IMR-90 (cell line): ENCODE measurements around the gene STX16. TPM values are rescaled to one million over a fixed set of nuclear protein-coding genes. Genes with fewer than 3 reads are reported as not detected.

ENCODE experiments used
- ATAC-seq: fragments of 200-7000 bp; cut with Tn5 transposase; 2 replicates; pipeline ENCODE4 v1.9.1; 2020; ENCODE audit warnings: low read depth, mild to moderate bottlenecking, moderate library complexity
- BruUV-seq: library from RNA; stranded (reverse); fragments of 400-500 nt; replicated peaks from 2 replicates; lab custom pipeline; 2021; lab: Mats Ljungman, UMichigan
- CTCF ChIA-PET: fragments of 300-600 bp; formaldehyde crosslinking; extraction: SDS; loops from one replicate; lab custom pipeline; 2021; ENCODE audit warnings: antibody characterized with exemption; lab: Yijun Ruan, JAX
- POLR2A ChIA-PET: fragments of 300-600 bp; sonication (Branson Sonifier 250); formaldehyde crosslinking; loops from one replicate; lab custom pipeline; 2022; ENCODE audit warnings: antibody characterized with exemption; ENCODE audit not compliant: unreplicated experiment; lab: Charles Lee
- DNase-seq: peaks from one replicate; pipeline ENCODE4 v3.0.0; 2013
- H2AFZ ChIP-seq: replicated peaks from 2 replicates; pipeline ENCODE3; 2013; ENCODE audit warnings: low read length, mild to moderate bottlenecking; ENCODE audit not compliant: poor library complexity
- H2AK5ac ChIP-seq: 2 replicates; pipeline ENCODE4 v1.6.1; 2013; ENCODE audit warnings: low read depth, low read length, inconsistent platforms
- H2AK9ac ChIP-seq: replicated peaks from 2 replicates; pipeline ENCODE3; 2013; ENCODE audit warnings: mild to moderate bottlenecking, low read depth, low read length, moderate library complexity; ENCODE audit not compliant: poor library complexity
- H2BK120ac ChIP-seq: 2 replicates; pipeline ENCODE4 v1.6.1; 2013; ENCODE audit warnings: low read depth, low read length, inconsistent platforms
- H2BK15ac ChIP-seq: 3 replicates; pipeline ENCODE4 v1.6.1; 2013; ENCODE audit warnings: low read depth, low read length, inconsistent platforms
- H2BK20ac ChIP-seq: 2 replicates; pipeline ENCODE4 v1.6.1; 2013; ENCODE audit warnings: low read depth, mild to moderate bottlenecking, inconsistent platforms, low read length, moderate library complexity
- H2BK5ac ChIP-seq: 2 replicates; pipeline ENCODE4 v1.6.1; 2013; ENCODE audit warnings: mild to moderate bottlenecking, low read depth, low read length, inconsistent platforms; ENCODE audit not compliant: poor library complexity, severe bottlenecking
- H3K14ac ChIP-seq: replicated peaks from 2 replicates; pipeline ENCODE4 v1.6.1; 2013; ENCODE audit warnings: low read depth, low read length, inconsistent platforms
- H3K18ac ChIP-seq: 2 replicates; pipeline ENCODE4 v1.6.1; 2013; ENCODE audit warnings: low read depth, low read length, control low read depth
- H3K23ac ChIP-seq: 2 replicates; pipeline ENCODE4 v1.6.1; 2013; ENCODE audit warnings: low read depth, low read length, inconsistent platforms
- H3K27ac ChIP-seq: 2 replicates; pipeline ENCODE4 v1.5.1; 2013; ENCODE audit warnings: mild to moderate bottlenecking, control low read depth, low read length; ENCODE audit not compliant: insufficient read depth
- H3K27me3 ChIP-seq: 2 replicates; pipeline ENCODE4 v1.6.1; 2013; ENCODE audit warnings: low read length; ENCODE audit not compliant: control insufficient read depth, insufficient read depth
- H3K36me3 ChIP-seq: 2 replicates; pipeline ENCODE4 v1.6.1; 2013; ENCODE audit warnings: low read length, mixed read lengths; ENCODE audit not compliant: control insufficient read depth, insufficient read depth
- H3K4ac ChIP-seq: 2 replicates; pipeline ENCODE4 v1.6.1; 2013; ENCODE audit warnings: low read depth, low read length, inconsistent platforms
- H3K4me1 ChIP-seq: 2 replicates; pipeline ENCODE4 v1.6.1; 2013; ENCODE audit warnings: low read length, mixed read lengths; ENCODE audit not compliant: control insufficient read depth, insufficient read depth
- H3K4me2 ChIP-seq: 2 replicates; pipeline ENCODE4 v1.6.1; 2013; ENCODE audit warnings: low read depth, mild to moderate bottlenecking, control low read depth, low read length, moderate library complexity
- H3K4me3 ChIP-seq: 2 replicates; pipeline ENCODE4 v1.5.1; 2013; ENCODE audit warnings: low read depth, mild to moderate bottlenecking, control low read depth, low read length, moderate library complexity; ENCODE audit not compliant: insufficient read depth
- H3K56ac ChIP-seq: 2 replicates; pipeline ENCODE4 v1.6.1; 2013; ENCODE audit warnings: low read length, inconsistent platforms; ENCODE audit not compliant: insufficient read depth; ENCODE audit errors: extremely low read depth
- H3K79me1 ChIP-seq, 2 experiments: 2 replicates each; pipeline ENCODE4 v1.6.1; 2013; ENCODE audit warnings: low read length in 2 of 2, inconsistent platforms in 1 of 2, low read depth in 1 of 2
- H3K9ac ChIP-seq: 2 replicates; pipeline ENCODE4 v1.6.1; 2013; ENCODE audit warnings: low read depth, low read length, control low read depth
- H3K9me1 ChIP-seq: 2 replicates; pipeline ENCODE4 v1.6.1; 2013; ENCODE audit warnings: low read length, inconsistent platforms; ENCODE audit not compliant: insufficient read depth
- H3K9me3 ChIP-seq: 2 replicates; pipeline ENCODE4 v1.6.1; 2013; ENCODE audit warnings: low read length; ENCODE audit not compliant: control insufficient read depth, insufficient read depth
- H4K20me1 ChIP-seq: 2 replicates; pipeline ENCODE4 v1.6.1; 2013; ENCODE audit warnings: low read length, inconsistent platforms; ENCODE audit not compliant: insufficient read depth
- H4K5ac ChIP-seq: 2 replicates; pipeline ENCODE4 v1.6.1; 2013; ENCODE audit warnings: mild to moderate bottlenecking, low read depth, low read length, control low read depth
- H4K8ac ChIP-seq, 2 experiments: 2 replicates each; pipeline ENCODE4 v1.6.1; 2013; ENCODE audit warnings: low read depth in 2 of 2, low read length in 2 of 2, control low read depth in 1 of 2, inconsistent platforms in 1 of 2
- H4K91ac ChIP-seq: 2 replicates; pipeline ENCODE4 v1.6.1; 2013; ENCODE audit warnings: low read depth, low read length, inconsistent platforms; ENCODE audit not compliant: insufficient read depth
- BHLHE40 ChIP-seq: fragments of 150-350 bp; IDR thresholded peaks from 2 replicates; pipeline ENCODE4 v1.6.1; 2016; ENCODE audit warnings: mild to moderate bottlenecking, low read depth, low read length
- CEBPB ChIP-seq: IDR thresholded peaks from 2 replicates; pipeline ENCODE4 v1.6.1; 2012; ENCODE audit warnings: low read depth, low read length, improper control_type of control experiment
- CHD1 ChIP-seq: IDR thresholded peaks from 2 replicates; pipeline ENCODE4 v1.6.1; 2012; ENCODE audit warnings: low read depth, low read length, improper control_type of control experiment
- CTCF ChIP-seq: conservative IDR thresholded peaks from 2 replicates; pipeline ENCODE4 v1.5.1; 2012; ENCODE audit warnings: mild to moderate bottlenecking, low read depth, low read length, improper control_type of control experiment
- FOS ChIP-seq: fragments of 150-350 bp; IDR thresholded peaks from 2 replicates; pipeline ENCODE4 v1.6.1; 2016; ENCODE audit warnings: low read depth, low read length
- MAFK ChIP-seq: IDR thresholded peaks from 2 replicates; pipeline ENCODE4 v1.6.1; 2012; ENCODE audit warnings: low read depth, low read length, improper control_type of control experiment
- MAZ ChIP-seq: IDR thresholded peaks from 2 replicates; pipeline ENCODE4 v1.6.1; 2012; ENCODE audit warnings: low read depth, mild to moderate bottlenecking, low read length, improper control_type of control experiment, moderate library complexity, borderline replicate concordance
- MXI1 ChIP-seq: IDR thresholded peaks from 2 replicates; pipeline ENCODE4 v1.6.1; 2012; ENCODE audit warnings: low read depth, mild to moderate bottlenecking, low read length, moderate library complexity, borderline replicate concordance
- NFE2L2 ChIP-seq: fragments of 150-350 bp; IDR thresholded peaks from 2 replicates; pipeline ENCODE4 v1.6.1; 2016; ENCODE audit warnings: low read depth, mild to moderate bottlenecking, low read length
- POLR2A ChIP-seq: IDR thresholded peaks from 2 replicates; pipeline ENCODE4 v1.6.1; 2012; ENCODE audit warnings: mild to moderate bottlenecking, low read depth, low read length
- RAD21 ChIP-seq: IDR thresholded peaks from 2 replicates; pipeline ENCODE4 v1.6.1; 2012; ENCODE audit warnings: low read length, improper control_type of control experiment
- RCOR1 ChIP-seq: IDR thresholded peaks from 2 replicates; pipeline ENCODE4 v1.6.1; 2012; ENCODE audit warnings: mild to moderate bottlenecking, low read length, improper control_type of control experiment; ENCODE audit not compliant: insufficient replicate concordance
- RFX5 ChIP-seq: IDR thresholded peaks from 2 replicates; pipeline ENCODE4 v1.8.0; 2012; ENCODE audit warnings: low read depth, mild to moderate bottlenecking, low read length, moderate library complexity
- SMC3 ChIP-seq: fragments of 150-350 bp; IDR thresholded peaks from 2 replicates; pipeline ENCODE4 v1.6.1; 2016; ENCODE audit warnings: low read depth, mild to moderate bottlenecking, antibody characterized with exemption, low read length, moderate library complexity
- USF2 ChIP-seq: fragments of 150-350 bp; IDR thresholded peaks from 2 replicates; pipeline ENCODE4 v1.6.1; 2017; ENCODE audit warnings: mild to moderate bottlenecking, antibody characterized with exemption, low read length, low read depth
- WGBS, 2 experiments: methylation state at CpG; one replicate each; pipeline versions ENCODE4 v1.1.5 to v1.1.7; 2013; ENCODE audit warnings: missing lambda C conversion rate in 2 of 2; ENCODE audit not compliant: insufficient read length in 1 of 2; ENCODE audit errors: extremely low coverage in 2 of 2; 5-methylcytosine and 5-hydroxymethylcytosine counted together
- dilution Hi-C: fragments of 300-500 bp; cut with HindIII; formaldehyde crosslinking; loops from one replicate; pipeline ENCODE4 v1.14.3; 2018; ENCODE audit warnings: low sequenced_read_pairs; ENCODE audit not compliant: unreplicated experiment
- in situ Hi-C: fragments of 300-500 bp; cut with MboI; formaldehyde crosslinking; loops from 3 replicates; pipeline ENCODE4 v1.14.3; 2019; ENCODE audit warnings: low sequenced_read_pairs, inconsistent platforms, mixed read lengths
- intact Hi-C: fragments of 100-400 bp; cut with micrococcal nuclease; formaldehyde crosslinking; loops from 2 replicates; pipeline ENCODE4 v1.10.0; 2022
- polyA plus RNA-seq, 3 experiments: library from polyadenylated mRNA; depleted of rRNA; stranded (reverse); fragments of >200 nt; gene quantifications; 2 replicates each; pipeline ENCODE4 v1.2.3, GENCODE V29; 2012; ENCODE audit warnings: low replicate concordance in 1 of 3
- total RNA-seq: library from RNA; depleted of rRNA; stranded (reverse); fragments of >200 nt; gene quantifications from 2 replicates; pipeline ENCODE4 v1.2.3, GENCODE V29; 2012

STX16 gene
- total and polyA plus RNA-seq, 2 of the 4 experiments (the other 2 are of a cell fraction), result 26.9 to 58.2 TPM

GRCh38 chr20:58637466-58638213, 13.4 kb upstream of the STX16 start:
- Histone ChIP-seq H3K9me1 (peaks cover 4% of the 10 kb centered on the region; the same call in 1 of the 2 replicates), H2AK5ac (no peak overlapping the region), H3K4me1 (peaks cover 17% of the 10 kb centered on the region), H4K5ac (no peak overlapping the region), H3K18ac (no peak overlapping the region), H3K36me3 (no peaks in the 10 kb centered on the region), H2AK9ac (no peak overlapping the region), H3K4me2 (no peak overlapping the region), H3K9me3 (no peaks in the 10 kb centered on the region), H3K4ac (no peak overlapping the region), H2BK5ac (no peak overlapping the region), H4K8ac (no peak overlapping the region), H3K56ac (no peak overlapping the region), H4K91ac (peak overlapping the region; percentile 20; the same call in 1 of the 2 replicates), H2BK120ac (no peak overlapping the region), H2BK20ac (no peak overlapping the region), H3K9ac (no peak overlapping the region), H2AFZ (no peak overlapping the region), H3K27me3 (no peaks in the 10 kb centered on the region), H3K27ac (no peak overlapping the region), H3K14ac (no peak overlapping the region), H3K79me1 (no peaks in the 10 kb centered on the region; a peak in 1 of 4 replicates), H4K20me1 (no peaks in the 10 kb centered on the region), H2BK15ac (no peak overlapping the region), H3K23ac (no peak overlapping the region), H3K4me3 (no peak overlapping the region)
- DNase-seq (no peak), ATAC-seq (no peak)
- POLR2A ChIA-PET, result no interaction called here
- CTCF ChIA-PET, result interaction anchor here (0.9 kb wide), 1 partner anchor 16 kb away, joined by 3 read pairs; no protein-coding TSS in a partner anchor
- 96% methylated on average over 5 of the region's 24 CpGs; no CpG with 5 or more reads in 1 of the 2 experiments for WGBS, 2 experiments
- in situ Hi-C loops (no loop called here), dilution Hi-C loops (no loop called here), intact Hi-C loops (loop anchor here (5.0 kb wide), 1 partner anchor 125 kb away; no protein-coding TSS in a partner anchor)
- BruUV-seq, result no TSS peak
- TF ChIP-seq CTCF (no peak), BHLHE40 (no peak), RAD21 (no peak), CHD1 (no peak), MAZ (no peak), USF2 (no peak), MAFK (no peak), NFE2L2 (no peak), RFX5 (no peak), SMC3 (no peak), MXI1 (no peak), FOS (no peak), CEBPB (no peak), POLR2A (no peak), RCOR1 (no peak)
